ENCODE measurements around the gene PCDH1.
"Not testable (repeated sequence)": the region's sequence is repeated elsewhere in the genome, so short reads cannot be mapped to it uniquely, and the experiment has no call there.

The PCDH1 gene
- total RNA-seq = 0.41 to 2.2 reads per million in 2 donors

- DNase-seq = peak; percentile 18
Observed at GRCh38 chr5:141878186-141878710, at the start of gene PCDH1. TSS of gene PCDH1 (minus strand) at chr5:141878410. CDS start at chr5:141878262, 148 bp downstream.

DNA sequence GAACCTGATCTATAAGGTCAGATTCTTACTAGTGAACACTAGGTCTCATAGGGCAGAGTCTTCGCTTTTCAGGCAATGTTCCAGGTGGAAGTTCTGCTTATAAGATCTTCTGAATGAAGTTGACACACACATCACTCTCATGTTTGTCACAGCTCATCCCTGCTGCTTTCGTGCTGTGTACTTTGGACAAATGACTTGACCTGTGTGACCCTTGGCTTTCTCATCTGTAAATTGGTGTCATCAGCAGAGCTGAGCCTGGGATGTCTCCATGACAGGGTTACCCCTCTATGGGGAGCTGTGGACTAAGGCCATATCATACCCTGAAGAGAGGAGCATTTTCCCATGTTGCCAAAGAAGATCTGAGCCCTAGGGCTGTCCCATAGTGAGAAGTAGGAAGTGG lies 48.2 kb upstream of the PCDH1 start:
- no peak for DNase-seq

DNA sequence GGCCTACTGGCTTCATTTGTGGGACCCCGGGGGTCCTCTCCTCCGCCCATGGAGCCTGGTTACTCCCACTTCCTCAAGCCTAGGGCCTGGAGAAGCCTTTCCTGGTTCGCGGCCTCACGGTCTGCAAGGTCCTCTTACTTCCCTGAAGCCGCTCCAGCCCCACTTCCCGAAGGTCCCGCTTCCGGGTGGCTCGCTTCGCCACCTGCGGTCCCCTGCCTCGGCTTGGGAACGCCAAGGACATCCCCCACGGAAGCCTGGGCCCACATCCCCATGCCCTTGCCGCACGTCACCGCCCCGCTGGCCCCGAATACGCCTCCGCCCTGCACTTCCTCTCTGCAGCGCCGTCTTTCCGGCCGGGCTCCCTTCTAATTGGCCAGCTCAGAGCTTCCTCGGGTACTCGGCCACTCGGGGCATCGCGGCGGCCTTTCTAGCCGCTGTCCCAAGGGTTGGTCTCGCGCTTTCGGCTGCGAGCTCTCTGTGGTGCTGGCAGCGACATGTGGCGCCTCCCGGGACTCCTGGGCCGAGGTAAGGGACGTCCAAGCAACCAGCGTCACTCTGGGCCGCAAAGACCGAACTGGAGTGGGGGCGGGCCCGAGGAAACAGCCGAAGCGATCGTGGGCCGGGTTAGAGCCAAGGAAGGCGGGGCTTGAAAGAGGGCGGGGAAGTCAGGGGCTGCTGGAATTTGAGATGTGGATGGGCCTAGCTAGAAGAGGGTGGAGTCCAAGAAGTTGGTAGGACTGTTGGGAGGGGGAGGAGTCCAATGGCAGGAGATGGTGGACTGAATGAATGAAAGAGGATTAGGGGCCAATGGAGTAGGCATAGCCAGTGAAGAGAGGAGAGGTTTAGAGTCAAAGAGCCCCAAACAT lies 45.5 kb upstream of the PCDH1 start, which contains the start of gene DELE1:
TSS of gene DELE1 (plus strand) at position 424 of the 866 bp plus-strand sequence. CDS start at position 495, 71 bp downstream.
- peak; percentile 73 for DNase-seq

DNA sequence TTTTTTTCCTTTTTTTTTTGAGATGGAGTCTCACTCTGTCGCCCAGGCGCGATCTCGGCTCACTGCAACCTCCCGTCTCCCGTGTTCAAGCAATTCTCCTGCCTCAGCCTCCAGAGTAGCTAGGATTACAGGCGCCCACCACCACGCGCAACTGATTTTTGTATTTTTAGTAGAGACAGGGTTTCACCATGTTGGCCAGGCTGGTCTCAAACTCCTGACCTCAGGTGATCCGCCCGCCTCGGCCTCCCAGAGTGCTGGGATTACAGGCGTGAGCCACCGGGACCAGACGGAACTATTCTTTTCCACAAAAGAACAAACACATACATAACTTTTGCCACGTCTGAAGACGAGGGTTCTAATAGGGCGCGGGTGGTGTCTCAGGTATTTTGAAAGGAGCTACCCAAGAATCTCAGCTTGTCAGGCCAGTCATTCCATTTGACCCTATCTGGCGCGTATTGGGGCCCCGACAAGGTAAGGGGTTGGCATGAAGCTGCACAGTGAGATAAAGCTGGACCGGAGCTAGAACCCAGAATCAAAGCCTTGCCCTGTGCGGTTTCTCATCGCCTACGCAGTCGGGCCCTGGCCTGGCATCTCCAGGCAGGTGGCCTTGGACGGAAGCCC lies 44.7 kb upstream of the PCDH1 start:
- not testable (repeated sequence) for DNase-seq

DNA sequence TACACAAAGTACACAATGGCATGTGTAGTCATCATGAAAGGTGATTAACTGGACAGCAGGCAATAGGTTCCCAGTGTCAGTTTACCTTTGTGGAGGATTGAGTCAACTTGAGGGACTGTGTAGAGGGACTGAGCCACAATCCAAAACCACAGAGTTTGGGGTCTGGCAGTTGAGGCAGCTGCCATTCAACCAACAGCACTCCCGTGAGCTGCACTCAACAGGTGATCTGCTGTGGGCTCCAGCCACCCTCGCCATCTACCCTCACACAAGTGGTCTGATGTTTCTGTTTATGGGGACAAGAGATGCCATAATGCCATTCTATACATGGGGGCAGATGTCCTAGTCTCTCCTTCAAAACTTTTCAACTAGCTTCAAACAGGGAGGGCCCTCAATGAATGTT lies 42.6 kb upstream of the PCDH1 start:
- DNase-seq = no peak

DNA sequence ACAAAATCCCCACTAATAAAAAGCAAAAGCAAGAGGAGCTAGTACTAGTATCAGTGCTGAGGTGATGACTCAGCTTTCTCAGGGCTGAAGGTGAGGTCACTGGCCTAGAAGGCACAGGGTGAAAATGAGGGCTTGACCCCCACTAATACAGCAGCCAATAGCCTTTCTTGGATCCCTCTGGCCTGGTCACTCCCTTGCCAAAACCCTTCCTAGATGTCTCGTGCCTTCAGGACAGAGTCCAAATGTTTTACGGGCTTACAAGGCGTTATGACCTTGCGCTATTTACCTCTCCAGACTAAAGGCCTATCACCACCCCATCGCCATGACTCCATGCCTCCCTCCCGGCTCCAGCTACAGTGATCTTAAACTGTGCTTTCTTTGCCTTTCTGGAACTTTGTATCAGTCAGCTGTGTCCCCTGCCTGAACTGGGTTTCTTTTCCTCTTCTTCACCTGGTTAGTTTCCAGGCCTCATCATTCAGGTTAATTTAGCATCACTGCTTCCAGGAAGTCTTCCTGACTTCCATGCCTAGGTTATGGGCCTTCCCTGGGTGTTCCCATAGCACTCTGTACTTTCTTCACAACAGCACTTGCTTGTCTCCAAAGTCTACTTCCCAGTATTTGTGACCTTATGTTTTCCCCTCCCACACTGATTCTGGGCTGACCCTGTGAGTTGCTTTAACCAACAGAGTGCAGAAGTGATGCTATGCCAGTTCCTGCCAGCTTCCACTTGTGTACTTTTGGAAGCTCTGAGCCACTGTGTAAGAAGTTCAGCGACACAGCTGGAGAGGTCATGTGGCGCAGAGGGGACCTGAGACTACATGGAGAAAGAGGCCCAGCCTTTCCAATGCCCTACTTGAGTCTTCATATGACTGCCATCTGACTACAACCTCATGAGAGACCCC lies 41.3 kb upstream of the PCDH1 start:
- DNase-seq = no peak

GRCh38 chr5:141917760-141918159 lies 39.5 kb upstream of the PCDH1 start:
- DNase-seq = no peak

DNA sequence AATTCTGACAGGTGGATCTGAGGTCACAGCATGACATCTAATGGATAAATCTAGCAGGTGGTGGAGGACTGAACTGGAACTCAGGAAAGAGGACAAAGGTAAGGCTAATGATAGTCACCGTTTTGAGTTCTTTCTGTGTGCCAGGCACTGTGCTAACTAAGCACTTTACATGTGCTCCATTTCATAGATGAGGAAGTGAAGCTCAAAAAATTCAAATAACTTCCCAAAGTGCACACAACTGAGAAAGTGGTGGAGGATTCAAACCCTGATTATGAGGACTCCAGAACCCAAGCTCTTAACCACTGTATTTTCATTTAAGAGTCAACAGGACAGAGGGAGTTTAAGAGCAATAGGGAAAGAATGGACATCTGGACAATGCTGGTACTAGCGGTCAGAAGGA lies 38.3 kb upstream of the PCDH1 start:
- DNase-seq = no peak

DNA sequence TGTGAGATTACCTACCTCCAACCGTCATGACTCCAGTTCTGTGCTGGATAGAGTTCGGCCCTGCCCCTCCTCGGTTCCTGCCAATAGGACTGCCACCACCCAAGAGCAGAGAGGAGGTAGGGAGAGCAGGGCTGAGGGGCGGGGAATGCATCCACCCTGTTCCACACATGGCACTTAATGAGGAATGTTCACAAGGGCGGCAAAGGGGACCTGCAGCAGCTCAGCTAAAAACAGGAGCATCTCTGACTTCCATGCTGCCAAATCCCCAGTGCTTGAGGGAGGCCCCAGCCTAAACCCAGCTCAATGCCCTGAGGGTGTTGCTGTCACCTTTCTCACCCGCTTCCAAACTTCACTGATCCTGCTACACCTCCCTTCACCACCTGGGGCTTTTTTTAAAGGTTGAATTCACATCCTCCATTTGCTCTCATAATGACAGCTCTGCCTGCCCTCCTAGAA lies 37.7 kb upstream of the PCDH1 start:
- no peak for DNase-seq

- DNase-seq = no peak
Observed at GRCh38 chr5:141914797-141915196, 36.6 kb upstream of the PCDH1 start.

DNA sequence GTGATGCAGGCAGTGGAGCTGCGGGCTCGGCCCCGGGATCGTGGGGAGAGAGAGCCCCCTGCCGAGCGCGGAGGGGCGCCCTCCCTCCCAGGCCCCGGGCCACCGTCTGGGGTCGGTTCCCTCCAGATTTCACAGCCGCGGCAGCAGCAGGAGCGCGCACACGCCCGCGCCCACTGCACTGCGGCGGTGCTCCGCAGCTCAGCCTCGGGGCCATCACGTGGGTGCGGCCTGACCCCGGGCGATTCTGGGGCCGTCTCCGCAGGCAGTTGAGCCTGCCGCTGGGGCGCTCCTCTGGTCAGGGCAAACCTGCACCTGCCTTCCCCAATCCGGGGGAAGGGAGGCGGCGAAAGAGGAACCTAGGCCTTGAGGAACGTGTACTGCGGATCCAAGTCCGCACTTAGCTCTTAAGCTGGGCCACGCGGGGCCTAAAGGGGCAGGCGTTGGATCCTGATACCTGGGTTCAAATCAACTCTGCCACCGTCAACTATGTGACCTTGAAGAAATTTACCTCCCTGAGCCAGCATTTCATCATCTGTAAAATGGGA lies 36.1 kb upstream of the PCDH1 start:
- DNase-seq = no peak

DNA sequence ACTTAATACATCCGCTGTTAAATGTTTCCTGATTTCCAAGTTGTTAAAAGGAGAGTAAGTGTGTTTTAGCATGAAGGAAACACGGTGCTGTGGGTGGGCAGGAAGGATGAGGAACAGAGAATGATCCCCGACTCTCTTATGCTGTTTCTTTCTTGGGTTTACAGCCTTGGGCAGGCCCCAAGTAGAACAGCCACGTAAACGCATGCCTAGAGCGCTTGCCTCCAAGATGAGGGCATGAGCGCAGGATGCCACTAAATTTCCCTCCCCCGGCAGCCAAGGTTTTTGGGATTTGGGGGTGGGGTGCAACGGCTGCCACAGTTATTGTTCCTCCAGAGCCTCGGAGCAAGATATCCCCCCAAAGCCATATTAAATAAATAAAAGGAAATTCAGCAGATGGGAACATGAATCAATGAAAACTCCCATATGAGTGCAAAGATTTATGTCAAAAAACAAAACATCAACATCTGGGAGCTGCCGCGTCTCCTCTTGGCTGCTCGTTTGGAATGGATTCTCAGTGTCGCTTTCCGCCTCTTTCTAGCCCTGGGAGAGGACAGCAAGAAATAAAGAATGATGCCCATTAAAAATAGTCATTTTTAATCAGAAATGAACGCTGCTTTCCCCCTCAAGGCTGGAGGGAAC lies 35.5 kb upstream of the PCDH1 start:
- DNase-seq = no peak

- no peak for DNase-seq
Observed at GRCh38 chr5:141910271-141910673, 32.1 kb upstream of the PCDH1 start.

GRCh38 chr5:141909212-141909611 lies 31.0 kb upstream of the PCDH1 start:
- DNase-seq = no peak

GRCh38 chr5:141908796-141909195 lies 30.6 kb upstream of the PCDH1 start:
- no peak for DNase-seq

DNA sequence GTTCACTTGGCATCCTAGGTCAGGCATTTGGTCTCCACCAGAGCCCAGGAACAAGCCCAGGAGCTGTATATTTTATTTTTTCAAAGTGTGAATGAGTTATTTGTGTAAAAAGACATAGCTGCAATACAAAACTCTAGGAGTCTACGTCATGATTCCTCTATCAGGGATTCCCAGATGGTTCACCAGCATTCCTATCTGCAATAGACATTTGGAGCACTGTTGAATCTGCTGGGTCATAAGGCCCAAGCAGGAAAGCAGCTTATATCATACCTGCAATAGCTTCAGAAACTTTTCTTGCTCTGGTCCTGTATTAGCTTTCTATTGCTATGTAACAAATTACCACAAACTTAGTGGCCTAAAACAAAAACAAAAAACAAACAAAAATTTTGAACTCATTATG lies 28.8 kb upstream of the PCDH1 start:
- DNase-seq = no peak

- DNase-seq = no peak
Observed at GRCh38 chr5:141906517-141906916, 28.3 kb upstream of the PCDH1 start.

GRCh38 chr5:141904551-141904950 lies 26.3 kb upstream of the PCDH1 start:
- DNase-seq = no peak

DNA sequence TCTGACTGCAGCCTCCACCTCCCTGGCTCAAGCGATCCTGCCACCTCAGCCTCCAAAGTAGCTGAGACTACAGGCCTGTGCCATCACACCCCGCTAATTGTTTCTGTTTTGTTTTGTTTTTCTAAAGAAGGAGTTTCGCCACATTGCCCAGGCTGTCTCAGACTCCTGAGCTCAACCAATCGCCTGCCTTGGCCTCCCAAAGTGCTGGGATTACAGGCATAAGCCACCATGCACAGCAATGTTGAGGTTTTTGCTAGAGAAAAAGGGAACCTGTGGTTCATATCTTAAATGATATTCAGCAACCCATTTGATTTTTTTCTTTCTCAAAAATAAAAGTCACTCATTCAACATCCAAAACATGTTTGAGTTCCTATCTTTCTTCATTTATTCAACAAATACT lies 25.1 kb upstream of the PCDH1 start:
- no peak for DNase-seq

DNA sequence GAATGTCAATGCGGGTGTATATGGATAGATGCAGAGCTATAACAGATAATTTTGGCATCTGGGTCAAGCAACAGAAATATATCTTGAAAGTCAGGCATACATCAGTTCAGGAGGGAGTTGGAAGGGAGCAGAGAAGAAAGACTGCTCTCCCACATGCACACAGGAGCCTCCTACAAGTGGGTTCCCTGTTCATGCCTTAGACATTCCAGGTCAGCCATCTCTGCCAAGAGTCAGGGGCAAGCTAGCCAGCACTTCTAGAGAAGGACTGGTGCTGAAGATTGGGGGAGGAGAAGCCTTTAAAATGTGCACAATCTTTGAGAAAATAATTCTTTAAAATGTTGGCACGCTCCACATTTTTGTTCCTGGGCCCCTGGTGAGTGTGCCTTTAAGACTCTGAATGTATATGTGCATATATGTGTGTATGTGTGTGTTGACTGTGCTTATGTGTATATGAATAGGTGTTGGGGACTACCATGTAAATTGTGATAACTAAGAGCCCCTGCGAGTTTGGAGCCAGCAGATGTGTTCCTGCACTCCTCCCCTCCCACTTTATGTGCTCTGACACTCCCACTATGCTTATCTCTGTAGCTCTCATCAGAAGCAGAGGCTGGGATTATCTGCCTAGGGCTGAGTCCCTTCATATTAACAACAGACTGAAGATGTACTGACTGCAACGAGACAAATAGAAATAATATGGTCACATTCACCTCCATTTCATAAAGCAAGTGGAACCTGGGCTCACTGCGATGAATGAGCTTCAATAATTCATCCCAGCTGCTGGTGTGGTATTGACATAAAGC lies 24.0 kb upstream of the PCDH1 start:
- no peak for DNase-seq

DNA sequence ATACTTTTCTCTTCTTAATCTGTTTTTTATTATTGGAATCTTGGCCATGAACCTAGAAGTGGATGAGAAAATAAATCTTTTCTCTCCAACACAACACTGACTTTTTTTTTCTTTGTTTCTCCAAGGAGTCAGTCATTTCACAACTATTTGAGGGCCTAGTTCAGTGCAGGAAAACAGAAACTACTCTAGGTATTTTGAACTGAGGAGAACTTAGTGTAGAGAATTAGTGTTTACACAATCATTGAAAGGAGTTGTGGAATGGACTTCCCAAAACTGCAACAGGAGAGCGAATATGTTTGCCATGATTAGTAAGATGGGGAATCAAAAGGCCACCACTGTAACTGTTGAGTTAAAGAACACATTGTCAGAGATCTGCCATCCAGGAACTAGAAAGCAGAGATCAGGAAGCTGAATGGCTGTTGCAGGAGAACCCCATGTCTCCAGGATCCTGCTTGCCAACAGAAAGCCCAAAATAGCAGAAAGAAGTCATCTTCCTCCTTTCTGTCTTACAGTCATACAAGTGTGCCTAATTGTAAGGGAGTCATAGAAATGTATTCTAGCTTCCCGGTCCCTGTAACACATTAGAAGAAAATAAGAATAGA lies 20.3 kb upstream of the PCDH1 start:
- DNase-seq = no peak

Data from activated gamma-delta T cell (primary cell).